Measurements from ENCODE around the gene HOXA10.
A peak's percentile ranks its signal among the peaks of the same experiment; 100 is the strongest.

Gene HOXA10

GRCh38 chr7:27189997-27190748, 16.1 kb upstream of the HOXA10 start:
- no peak for DNase-seq (ENCODE audit: low spot score)

GRCh38 chr7:27189295-27189996, 15.3 kb upstream of the HOXA10 start:
- DNase-seq (ENCODE audit: low spot score) = no peak

- no peak for DNase-seq (ENCODE audit: low spot score)
Measured at GRCh38 chr7:27188386-27189294, 14.5 kb upstream of the HOXA10 start.

GRCh38 chr7:27187475-27188385, 13.6 kb upstream of the HOXA10 start:
- DNase-seq (ENCODE audit: low spot score) = no peak

- DNase-seq (ENCODE audit: low spot score) = no peak
Measured at GRCh38 chr7:27186668-27187474, 12.8 kb upstream of the HOXA10 start.

- DNase-seq (ENCODE audit: low spot score) = no peak
Measured at GRCh38 chr7:27185854-27186667, 11.9 kb upstream of the HOXA10 start.

- no peak for DNase-seq (ENCODE audit: low spot score)
Measured at GRCh38 chr7:27185013-27185853, 11.1 kb upstream of the HOXA10 start, which contains the start of gene HOXA11. HOXA11 (minus strand) TSS chr7:27185232; CDS start chr7:27185144, 88 bp downstream.

- DNase-seq (ENCODE audit: low spot score) = no peak
Measured at GRCh38 chr7:27184337-27185012, 10.4 kb upstream of the HOXA10 start.

- no peak for DNase-seq (ENCODE audit: low spot score)
Measured at GRCh38 chr7:27183682-27184336, 9.7 kb upstream of the HOXA10 start.

- no peak for DNase-seq (ENCODE audit: low spot score)
Measured at GRCh38 chr7:27182861-27183681, 9.0 kb upstream of the HOXA10 start.

- no peak for DNase-seq (ENCODE audit: low spot score)
Measured at GRCh38 chr7:27182285-27182841, 8.2 kb upstream of the HOXA10 start.

- DNase-seq (ENCODE audit: low spot score) = no peak
Measured at GRCh38 chr7:27181795-27182275, 7.7 kb upstream of the HOXA10 start.

GRCh38 chr7:27180431-27181420, 6.6 kb upstream of the HOXA10 start:
- no peak for DNase-seq (ENCODE audit: low spot score)

GRCh38 chr7:27179503-27180430, 5.6 kb upstream of the HOXA10 start:
- peak; percentile 60 for DNase-seq (ENCODE audit: low spot score)
